GM18873 (cell line): ENCODE data around the gene ANKMY1.

Experiments
- ATAC-seq: cut with Tn5 transposase; IDR thresholded peaks from one replicate; pipeline ENCODE4 v1.9.1; 2021; ENCODE audit warnings: mild to moderate bottlenecking, moderate library complexity, moderate number of reproducible peaks; ENCODE audit not compliant: unreplicated experiment, low FRiP score

ANKMY1 gene

GRCh38 chr2:240462707-240463273 lies 95.0 kb downstream of the ANKMY1 start:
- ATAC-seq: no peak

- ATAC-seq: no peak
Observed at GRCh38 chr2:240462073-240462706, 95.6 kb downstream of the ANKMY1 start.

- ATAC-seq: no peak
Observed at GRCh38 chr2:240461471-240462072, 96.2 kb downstream of the ANKMY1 start.

- ATAC-seq: no peak
Observed at GRCh38 chr2:240460781-240461431, 96.9 kb downstream of the ANKMY1 start.

GRCh38 chr2:240460253-240460711 lies 97.5 kb downstream of the ANKMY1 start:
- ATAC-seq: no peak

GRCh38 chr2:240459401-240460252 lies 98.2 kb downstream of the ANKMY1 start:
- no peak for ATAC-seq

- no peak for ATAC-seq
Observed at GRCh38 chr2:240458900-240459391, 98.8 kb downstream of the ANKMY1 start.

- no peak for ATAC-seq
Observed at GRCh38 chr2:240458044-240458899, 99.5 kb downstream of the ANKMY1 start.

- no peak for ATAC-seq
Observed at GRCh38 chr2:240457223-240458043, 100.4 kb downstream of the ANKMY1 start.

GRCh38 chr2:240456447-240457222 lies 101.2 kb downstream of the ANKMY1 start:
- ATAC-seq: no peak

- no peak for ATAC-seq
Observed at GRCh38 chr2:240455647-240456446, 101.9 kb downstream of the ANKMY1 start.

- ATAC-seq: no peak
Observed at GRCh38 chr2:240455272-240455646, 102.5 kb downstream of the ANKMY1 start.

- no peak for ATAC-seq
Observed at GRCh38 chr2:240454106-240454901, 103.5 kb downstream of the ANKMY1 start.

GRCh38 chr2:240453461-240454105 lies 104.2 kb downstream of the ANKMY1 start:
- ATAC-seq: no peak

- ATAC-seq: no peak
Observed at GRCh38 chr2:240452462-240453256, 105.1 kb downstream of the ANKMY1 start.
